ENCODE measurements around the gene CWF19L2.
"Not testable (repeated sequence)": the region's sequence is repeated elsewhere in the genome, so short reads cannot be mapped to it uniquely, and the experiment has no call there.

Gene CWF19L2

DNA sequence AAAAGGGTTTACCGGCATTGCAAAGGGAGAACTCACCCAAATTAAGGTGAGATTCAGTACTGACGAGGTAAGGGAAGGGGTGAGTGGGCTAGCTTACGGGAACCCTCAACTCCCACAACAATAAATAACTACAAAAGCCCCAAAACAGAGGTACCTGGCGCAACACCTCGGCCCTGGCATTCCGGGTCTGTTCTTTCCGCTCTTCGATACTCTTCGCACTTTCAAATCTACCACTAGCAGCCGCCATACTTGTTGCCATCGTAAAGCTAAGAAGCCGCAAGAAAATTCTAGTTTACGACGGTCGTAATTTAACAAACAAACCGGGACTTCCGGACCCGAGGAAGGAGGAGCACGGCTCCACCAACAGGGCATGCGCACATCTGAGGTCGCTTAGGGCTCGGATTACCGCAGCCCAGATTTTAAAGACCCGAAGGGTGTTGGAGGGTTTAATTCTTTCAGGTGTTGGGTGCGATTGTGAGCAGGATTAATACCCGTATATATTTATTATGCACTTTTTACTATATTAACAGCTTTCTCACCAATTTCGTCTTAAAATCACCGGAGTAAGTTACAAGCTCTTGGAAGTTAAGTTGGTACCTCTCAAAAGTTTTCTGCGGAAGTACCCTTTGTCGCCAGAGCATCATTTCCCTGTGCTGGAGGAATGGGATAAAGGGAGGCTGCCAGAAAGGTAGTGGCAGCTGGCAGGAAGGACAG is at the start of gene CWF19L2:
TSS of gene CWF19L2 (minus strand) at position 268 of the 714 bp plus-strand sequence. CDS start at position 259, 9 bp downstream.
- peak; percentile 97 for DNase-seq

DNA sequence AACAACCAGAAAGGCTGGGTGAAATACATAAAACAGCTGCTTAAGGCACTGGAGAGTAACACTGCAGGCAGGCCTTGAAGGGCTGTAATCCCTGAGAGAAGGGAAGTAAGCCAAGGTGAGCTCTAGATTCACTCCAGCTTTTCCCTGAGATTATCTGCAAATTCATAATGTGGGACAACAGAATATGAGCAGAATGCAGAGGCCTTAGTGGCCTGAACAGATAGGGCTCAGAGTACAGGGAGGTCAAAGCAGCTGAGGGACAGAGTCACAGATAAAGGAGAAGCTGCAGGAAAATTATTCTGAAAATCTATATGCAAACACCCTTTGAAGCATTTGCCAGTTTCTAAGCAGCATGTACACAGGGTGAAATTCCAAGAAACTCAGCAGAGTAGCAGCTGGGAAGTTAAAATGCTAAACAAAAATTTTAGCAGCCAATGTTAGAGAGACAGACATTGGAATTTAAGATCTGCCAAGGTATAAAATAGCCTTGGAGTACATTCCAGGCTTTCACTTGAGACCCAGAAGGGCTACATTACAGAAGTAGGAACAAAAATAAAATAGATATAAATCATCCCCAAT is 48.1 kb upstream of the CWF19L2 start:
- no peak for DNase-seq

- DNase-seq, result no peak
Observed at GRCh38 chr11:107504981-107505380, 47.4 kb upstream of the CWF19L2 start.

GRCh38 chr11:107501713-107502112 is 44.1 kb upstream of the CWF19L2 start:
- DNase-seq, result no peak

DNA sequence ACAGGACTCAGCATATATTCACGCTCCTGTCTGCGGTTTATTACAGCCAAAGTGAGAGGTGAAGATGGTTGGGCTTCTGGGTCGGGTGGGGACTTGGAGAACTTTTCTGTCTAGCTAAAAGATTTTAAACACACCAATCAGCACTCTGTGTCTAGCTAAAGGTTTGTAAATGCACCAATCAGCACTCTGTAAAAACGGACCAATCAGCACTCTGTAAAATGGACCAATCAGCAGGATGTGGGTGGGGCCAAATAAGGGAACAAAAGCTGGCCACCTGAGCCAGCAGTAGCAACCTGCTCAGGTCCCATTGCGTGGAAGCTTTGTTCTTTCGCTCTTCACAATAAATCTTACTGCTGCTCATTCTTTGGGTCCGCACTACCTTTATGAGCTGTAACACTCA is 39.7 kb upstream of the CWF19L2 start:
- not testable (repeated sequence) for DNase-seq

- DNase-seq, result no peak
Observed at GRCh38 chr11:107496011-107496410, 38.4 kb upstream of the CWF19L2 start.

- no peak for DNase-seq
Observed at GRCh38 chr11:107494055-107494454, 36.4 kb upstream of the CWF19L2 start.

DNA sequence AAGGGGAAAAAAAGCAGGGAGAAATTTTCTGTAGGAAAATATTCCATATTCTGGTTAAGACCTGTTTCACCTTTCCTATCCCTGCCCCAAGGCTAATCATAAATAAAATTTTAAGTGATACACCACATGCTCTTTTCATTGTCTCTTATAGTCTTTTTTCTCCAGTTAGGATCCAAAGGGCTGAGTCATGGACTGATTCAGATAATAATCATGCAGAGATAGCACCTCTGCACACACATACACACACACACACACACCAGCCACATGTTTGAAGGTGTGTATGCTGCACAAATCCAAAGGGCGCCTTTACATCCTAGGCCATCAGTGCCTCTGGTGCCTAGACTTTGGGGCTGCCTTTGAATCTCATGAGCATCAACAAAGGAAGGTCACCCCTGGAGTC is 35.5 kb upstream of the CWF19L2 start:
- no peak for DNase-seq

DNA sequence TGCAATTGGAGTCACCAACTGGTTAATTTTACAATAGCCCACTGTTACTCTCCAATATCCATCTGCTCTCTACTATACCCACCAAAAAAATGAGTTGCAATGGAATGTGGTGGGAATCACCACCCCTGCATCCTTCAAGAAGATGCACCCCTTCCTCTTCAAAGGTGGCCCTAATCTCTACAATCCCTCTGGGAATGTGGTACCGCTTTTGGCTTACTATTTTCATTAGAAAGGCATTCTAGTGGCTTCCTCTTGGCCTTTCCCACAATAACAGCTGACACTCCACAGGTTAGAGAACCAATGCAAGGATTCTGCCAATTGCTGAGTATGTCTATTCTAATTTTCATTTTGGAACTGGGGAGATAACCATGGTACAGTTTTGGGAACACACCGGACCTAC is 33.2 kb upstream of the CWF19L2 start:
- DNase-seq, result no peak

- DNase-seq, result no peak
Observed at GRCh38 chr11:107482234-107482633, 24.6 kb upstream of the CWF19L2 start.

GRCh38 chr11:107478922-107479321 is 21.3 kb upstream of the CWF19L2 start:
- no peak for DNase-seq

- DNase-seq, result no peak
Observed at GRCh38 chr11:107477820-107478219, 20.2 kb upstream of the CWF19L2 start.

DNA sequence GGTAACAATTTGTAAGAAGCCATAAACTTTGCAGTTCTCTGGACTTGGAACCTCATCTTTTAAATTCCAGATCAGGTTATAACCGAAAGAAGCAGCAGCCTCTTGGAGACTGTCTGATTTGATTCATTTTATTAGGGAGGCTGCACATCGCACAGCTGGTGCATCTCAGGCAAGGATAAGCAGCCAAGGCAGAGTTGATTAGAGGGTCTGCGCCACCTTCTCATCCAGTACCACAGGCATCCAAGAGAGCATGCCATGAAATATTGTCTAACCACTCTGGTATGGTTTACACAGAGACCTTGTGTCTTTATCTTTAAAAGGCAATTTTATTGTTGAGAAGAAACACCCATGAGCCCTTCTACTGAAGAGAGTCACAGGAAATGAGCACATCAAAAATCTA is 16.2 kb upstream of the CWF19L2 start:
- no peak for DNase-seq

GRCh38 chr11:107472966-107473365 is 15.3 kb upstream of the CWF19L2 start:
- no peak for DNase-seq

- DNase-seq, result no peak
Observed at GRCh38 chr11:107468596-107468995, 11.0 kb upstream of the CWF19L2 start.

GRCh38 chr11:107467696-107468095 is 10.1 kb upstream of the CWF19L2 start:
- DNase-seq, result no peak

DNA sequence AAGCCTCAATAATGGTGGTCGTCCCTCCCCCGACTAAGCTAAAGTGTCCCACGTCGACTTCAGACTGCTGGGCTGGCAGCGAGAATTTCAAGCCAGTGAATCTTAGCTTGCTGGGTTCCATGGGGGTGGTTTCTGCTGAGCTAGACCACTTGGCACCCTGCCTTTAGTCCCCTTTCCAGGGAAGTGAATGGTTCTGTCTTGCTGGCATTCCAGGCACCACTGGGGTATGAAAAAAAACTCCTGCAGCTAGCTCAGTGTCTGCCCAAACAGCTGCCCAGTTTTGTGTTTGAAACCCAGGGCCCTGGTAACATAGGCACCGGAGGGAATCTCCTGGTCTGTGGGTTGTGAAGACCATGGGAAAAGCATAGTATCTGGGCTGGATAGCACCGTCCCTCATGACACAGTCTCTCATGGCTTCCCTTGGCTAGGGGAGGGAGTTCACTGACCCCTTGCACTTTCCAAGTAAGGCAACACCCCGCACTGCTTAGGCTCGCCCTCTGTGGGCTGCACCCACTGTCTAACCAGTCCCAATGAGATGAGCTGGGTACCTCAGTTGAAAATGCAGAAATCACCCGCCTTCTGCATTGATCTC is 8.7 kb upstream of the CWF19L2 start:
- not testable (repeated sequence) for DNase-seq

DNA sequence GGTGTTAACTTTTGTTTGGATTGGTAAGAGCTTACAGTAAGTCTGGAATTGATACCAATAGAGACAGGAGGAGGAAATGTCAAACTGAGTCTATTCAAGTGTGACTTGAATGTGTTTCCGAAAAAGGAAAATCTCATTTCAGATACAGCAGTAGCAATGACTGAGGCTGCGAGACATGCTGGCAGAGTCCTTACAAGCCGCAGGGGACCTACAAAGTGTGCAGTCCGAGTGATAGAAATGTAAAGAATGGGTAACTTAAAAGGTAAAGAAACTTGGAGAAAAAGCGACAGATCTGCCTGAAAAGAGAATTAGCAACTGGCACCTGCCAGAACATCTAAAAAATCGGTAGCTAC is 444 bp downstream of the CWF19L2 start:
- DNase-seq, result peak; percentile 56

DNA sequence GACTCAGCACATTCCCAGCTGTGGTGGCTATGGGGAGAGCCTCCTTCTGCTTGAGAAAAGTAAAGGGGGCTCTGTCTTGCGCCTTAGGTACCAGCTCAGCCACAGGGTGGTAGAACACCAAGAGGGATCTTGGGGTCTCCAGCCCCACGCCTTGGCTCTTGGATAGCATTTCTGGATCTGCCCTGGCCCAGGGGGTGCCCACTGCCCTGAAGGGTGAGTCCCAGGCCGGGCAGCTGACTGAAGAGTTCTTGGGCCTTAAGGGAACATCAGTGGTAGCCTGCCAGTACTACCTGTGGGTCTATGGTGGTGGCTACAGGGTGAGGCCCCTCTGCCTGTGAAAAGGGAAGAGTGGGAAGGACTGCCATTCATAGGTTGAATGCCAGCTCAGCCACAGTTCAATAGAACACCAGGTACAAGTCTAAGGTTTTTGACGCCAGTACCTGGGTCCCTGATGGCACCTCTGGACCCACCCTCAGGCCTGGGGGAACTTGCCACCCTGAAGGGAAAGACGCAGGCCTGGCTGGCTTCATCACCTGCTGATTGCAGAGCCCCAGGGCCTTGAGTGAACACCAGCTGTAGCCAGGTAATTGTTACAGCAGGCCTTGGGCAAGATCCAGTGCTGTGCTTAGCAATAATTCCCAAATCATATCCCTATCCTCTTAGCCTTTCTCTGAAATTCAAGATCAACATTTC is 3.9 kb downstream of the CWF19L2 start:
- DNase-seq, result no peak

DNA sequence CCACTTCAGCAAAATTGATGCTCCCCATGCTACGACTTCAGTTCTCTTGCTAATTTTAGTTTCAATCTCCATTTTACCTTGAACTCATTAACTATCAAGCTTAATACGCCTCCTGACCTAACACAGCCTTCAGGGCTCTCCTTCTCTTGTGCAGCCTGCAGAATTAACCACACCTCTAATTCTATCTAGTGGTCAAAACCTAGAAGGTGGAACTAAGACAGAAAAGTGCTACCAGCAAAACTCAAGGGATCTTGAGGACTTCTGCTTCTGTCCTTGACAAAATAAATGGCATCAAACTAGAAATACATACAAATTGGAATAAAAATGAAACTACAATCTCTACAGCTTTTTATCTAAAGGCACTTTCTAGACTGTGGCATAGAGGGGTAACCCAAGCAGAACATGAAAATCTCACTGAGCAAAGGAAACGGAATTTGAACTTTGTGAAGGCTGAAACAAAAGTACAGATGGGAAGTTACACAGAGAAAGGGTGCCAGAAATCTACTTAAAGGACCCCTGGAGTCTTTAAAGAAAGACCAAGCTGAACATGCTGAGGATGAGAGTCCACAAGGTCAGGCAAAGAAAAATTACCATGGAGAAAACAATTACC is 10.7 kb downstream of the CWF19L2 start:
- DNase-seq, result no peak

- no peak for DNase-seq
Observed at GRCh38 chr11:107442715-107443215, 14.9 kb downstream of the CWF19L2 start.

GRCh38 chr11:107439586-107440167 is 17.9 kb downstream of the CWF19L2 start:
- DNase-seq, result no peak

- DNase-seq, result no peak
Observed at GRCh38 chr11:107438148-107438547, 19.5 kb downstream of the CWF19L2 start.
